ENCODE results near the gene HS2ST1.

- no peak for TF ChIP-seq CTCF (IDR thresholded peaks at IDR 0.05; ENCODE audit: insufficient read depth, low read length)
- TF ChIP-seq POLR2AphosphoS5 (IDR thresholded peaks at IDR 0.05; ENCODE audit: low read depth) = no peak
- no peak for TF ChIP-seq REST (IDR thresholded peaks at IDR 0.05; ENCODE audit: insufficient replicate concordance, low read depth)
- no peak for TF ChIP-seq GABPA (IDR thresholded peaks at IDR 0.05; ENCODE audit: low read depth)
- TF ChIP-seq SPI1 (IDR thresholded peaks at IDR 0.05; ENCODE audit: borderline replicate concordance, low read depth) = no peak
Observed at GRCh38 chr1:87154384-87154783, 239.9 kb downstream of the HS2ST1 start.

All from HL-60 (cell line).